ENCODE results near the gene MYOG. TPM values are rescaled to one million over a fixed set of nuclear protein-coding genes. Genes with fewer than 3 reads are reported as not detected.

The MYOG gene
- total and polyA plus RNA-seq, 2 of the 4 experiments (the other 2 are of a cell fraction) = not detected

- no peak overlapping the region for H3K4me2 ChIP-seq (ENCODE audit: low read depth, low read length)
- H4K20me1 ChIP-seq (ENCODE audit: insufficient read depth, low read length) = no peaks in the 10 kb centered on the region
- no peak overlapping the region for H2BK15ac ChIP-seq (ENCODE audit: low read depth, low read length)
- no peak overlapping the region for H3K9ac ChIP-seq (ENCODE audit: low read depth, low read length)
- no peaks in the 10 kb centered on the region for H3K9me3 ChIP-seq (ENCODE audit: control insufficient read depth, insufficient read depth, low read length)
- H3K27ac ChIP-seq (ENCODE audit: insufficient read depth, low read length) = no peak overlapping the region
- no peak overlapping the region for H3K23ac ChIP-seq (ENCODE audit: low read depth, low read length)
- no peak overlapping the region for H4K8ac ChIP-seq (ENCODE audit: low read depth in 2 of 2, low read length in 2 of 2)
- H2BK5ac ChIP-seq (ENCODE audit: low read depth, low read length, poor library complexity, severe bottlenecking) = no peak overlapping the region
- H4K5ac ChIP-seq (ENCODE audit: low read depth, low read length) = no peak overlapping the region
- POLR2A ChIA-PET (ENCODE audit: unreplicated experiment) = no interaction called here
- H4K91ac ChIP-seq (ENCODE audit: insufficient read depth, low read depth, low read length) = no peak overlapping the region
- TF ChIP-seq FOS (IDR thresholded peaks at IDR 0.05; ENCODE audit: low read depth, low read length) (no peak), SMC3 (IDR thresholded peaks at IDR 0.05; ENCODE audit: low read depth, low read length) (no peak), CHD1 (IDR thresholded peaks at IDR 0.05; ENCODE audit: low read depth, low read length) (no peak), NFE2L2 (IDR thresholded peaks at IDR 0.05; ENCODE audit: low read depth, low read length) (no peak), POLR2A (IDR thresholded peaks at IDR 0.05; ENCODE audit: low read depth, low read length) (no peak)
- H2BK20ac ChIP-seq (ENCODE audit: low read depth, low read length) = no peak overlapping the region
- no peak overlapping the region for H3K4me3 ChIP-seq (ENCODE audit: insufficient read depth, low read depth, low read length)
- H3K4ac ChIP-seq (ENCODE audit: low read depth, low read length) = no peak overlapping the region
- H3K18ac ChIP-seq (ENCODE audit: low read depth, low read length) = no peak overlapping the region
- peaks cover 21% of the 10 kb centered on the region for H3K36me3 ChIP-seq (ENCODE audit: control insufficient read depth, insufficient read depth, low read length)
- no peak overlapping the region for H2AK5ac ChIP-seq (ENCODE audit: low read depth, low read length)
- DNase-seq (no peak), ATAC-seq (ENCODE audit: low read depth) (no peak)
- intact Hi-C loops (cut with micrococcal nuclease) (no loop called here), dilution Hi-C loops (cut with HindIII; ENCODE audit: low sequenced_read_pairs, unreplicated experiment) (no loop called here), in situ Hi-C loops (cut with MboI; ENCODE audit: low sequenced_read_pairs) (no loop called here)
- H2BK120ac ChIP-seq (ENCODE audit: low read depth, low read length) = no peak overlapping the region
- no TSS peak for BruUV-seq (replicated peaks)
- H3K4me1 ChIP-seq (ENCODE audit: control insufficient read depth, insufficient read depth, low read length) = peaks cover 8% of the 10 kb centered on the region
- H3K14ac ChIP-seq (replicated peaks; ENCODE audit: low read depth, low read length) = no peak overlapping the region
- CTCF ChIA-PET = no interaction called here
- peaks cover 3% of the 10 kb centered on the region; the same call in 1 of the 2 replicates for H3K27me3 ChIP-seq (ENCODE audit: control insufficient read depth, insufficient read depth, low read length)
- H3K9me1 ChIP-seq (ENCODE audit: insufficient read depth, low read length) = peaks cover 6% of the 10 kb centered on the region
- 20% methylated on average over 1 of the region's 23 CpGs; no CpG with 5 or more reads in 1 of the 2 experiments for WGBS, 2 experiments (ENCODE audit: extremely low coverage in 2 of 2, insufficient read length in 1 of 2)
- H3K79me1 ChIP-seq (ENCODE audit: low read depth in 1 of 2, low read length in 2 of 2) = no peaks in the 10 kb centered on the region
- no peak overlapping the region for H2AFZ ChIP-seq (replicated peaks; ENCODE audit: low read length, poor library complexity)
- H2AK9ac ChIP-seq (replicated peaks; ENCODE audit: low read depth, low read length, poor library complexity) = no peak overlapping the region
- H3K56ac ChIP-seq (ENCODE audit: extremely low read depth, insufficient read depth, low read length) = no peak overlapping the region
Measured at GRCh38 chr1:203048555-203049051, 37.2 kb downstream of the MYOG start.

All from IMR-90 (cell line).